Activated CD4-positive, alpha-beta T cell treated with anti-CD3 and anti-CD28 coated beads, Interleukin-2, amount 50 U/mL, for 16 hours (primary cell): ENCODE results near the gene GUCY1A2.
"Not testable (repeated sequence)": the region's sequence is repeated elsewhere in the genome, so short reads cannot be mapped to it uniquely, and the experiment has no call there.

Experiments used
- DNase-seq: peaks from one replicate; pipeline ENCODE4 v3.0.0-alpha.2; 2020

The GUCY1A2 gene

GRCh38 chr11:106828976-106829375 is 189.3 kb downstream of the GUCY1A2 start:
- no peak for DNase-seq

GRCh38 chr11:106828576-106828975 is 189.7 kb downstream of the GUCY1A2 start:
- no peak for DNase-seq

- no peak for DNase-seq
These were observed 190.6 kb downstream of the GUCY1A2 start for GRCh38 chr11:106827687-106828086.

GRCh38 chr11:106826558-106826957 is 191.7 kb downstream of the GUCY1A2 start:
- not testable (repeated sequence) for DNase-seq

GRCh38 chr11:106821826-106822225 is 196.4 kb downstream of the GUCY1A2 start:
- DNase-seq = no peak

- DNase-seq = no peak
These were observed 197.0 kb downstream of the GUCY1A2 start for GRCh38 chr11:106821291-106821690.

- no peak for DNase-seq
These were observed 199.8 kb downstream of the GUCY1A2 start for GRCh38 chr11:106818443-106818842.

GRCh38 chr11:106815209-106815608 is 203.1 kb downstream of the GUCY1A2 start:
- DNase-seq = no peak

- DNase-seq = no peak
These were observed 204.5 kb downstream of the GUCY1A2 start for GRCh38 chr11:106813806-106814205.

GRCh38 chr11:106794058-106794457 is 224.2 kb downstream of the GUCY1A2 start:
- no peak for DNase-seq

GRCh38 chr11:106789406-106789805 is 228.9 kb downstream of the GUCY1A2 start:
- no peak for DNase-seq

- no peak for DNase-seq
These were observed 230.8 kb downstream of the GUCY1A2 start for GRCh38 chr11:106787454-106787853.

- no peak for DNase-seq
These were observed 232.2 kb downstream of the GUCY1A2 start for GRCh38 chr11:106785913-106786650.

- DNase-seq = not testable (repeated sequence)
These were observed 241.0 kb downstream of the GUCY1A2 start for GRCh38 chr11:106777302-106777701.

- DNase-seq = no peak
These were observed 247.7 kb downstream of the GUCY1A2 start for GRCh38 chr11:106770489-106771085.

GRCh38 chr11:106765469-106766258 is 252.6 kb downstream of the GUCY1A2 start:
- no peak for DNase-seq

- no peak for DNase-seq
These were observed 254.8 kb downstream of the GUCY1A2 start for GRCh38 chr11:106763501-106763900.

GRCh38 chr11:106761745-106762144 is 256.5 kb downstream of the GUCY1A2 start:
- no peak for DNase-seq

- no peak for DNase-seq
These were observed 257.0 kb downstream of the GUCY1A2 start for GRCh38 chr11:106761240-106761639.

GRCh38 chr11:106748059-106748458 is 270.2 kb downstream of the GUCY1A2 start:
- no peak for DNase-seq

- no peak for DNase-seq
These were observed 272.3 kb downstream of the GUCY1A2 start for GRCh38 chr11:106745941-106746340.

- no peak for DNase-seq
These were observed 284.6 kb downstream of the GUCY1A2 start for GRCh38 chr11:106733635-106734034.

- no peak for DNase-seq
These were observed 289.4 kb downstream of the GUCY1A2 start for GRCh38 chr11:106728859-106729258.

GRCh38 chr11:106728379-106728778 is 289.9 kb downstream of the GUCY1A2 start:
- DNase-seq = no peak
